Activated T-cell treated with anti-CD3 and anti-CD28 coated beads, Interleukin-2, amount 50 U/mL, for 24 hours (primary cell): ENCODE results near the gene ZBTB20.
"Not testable (repeated sequence)": the region's sequence is repeated elsewhere in the genome, so short reads cannot be mapped to it uniquely, and the experiment has no call there.

Experiments
- DNase-seq: peaks from one replicate; pipeline ENCODE4 v3.0.0-alpha.2; 2020
- H3K27ac Mint-ChIP-seq: 2 replicates; pipeline ENCODE4 v1.8.0; 2020; ENCODE audit warnings: mild to moderate bottlenecking, mixed read lengths
- H3K27me3 Mint-ChIP-seq: 2 replicates; pipeline ENCODE4 v1.8.0; 2020; ENCODE audit warnings: mixed read lengths
- H3K36me3 Mint-ChIP-seq: 2 replicates; pipeline ENCODE4 v1.8.0; 2020; ENCODE audit warnings: low read depth, mixed read lengths
- H3K4me1 Mint-ChIP-seq: 2 replicates; pipeline ENCODE4 v1.8.0; 2020; ENCODE audit warnings: low read depth, mixed read lengths
- H3K4me3 Mint-ChIP-seq: 2 replicates; pipeline ENCODE4 v1.8.0; 2020; ENCODE audit warnings: mild to moderate bottlenecking, moderate library complexity, mixed read lengths
- H3K9me3 Mint-ChIP-seq: 2 replicates; pipeline ENCODE4 v1.8.0; 2020; ENCODE audit warnings: mixed read lengths

Gene ZBTB20

GRCh38 chr3:114830652-114831051 is 316.4 kb downstream of the ZBTB20 start:
- H3K36me3 Mint-ChIP-seq, result no peaks in the 10 kb centered on the region
- H3K9me3 Mint-ChIP-seq, result no peaks in the 10 kb centered on the region
- H3K27me3 Mint-ChIP-seq, result no peaks in the 10 kb centered on the region
- H3K4me1 Mint-ChIP-seq, result peaks cover 12% of the 10 kb centered on the region
- DNase-seq, result no peak
- no peak overlapping the region for H3K27ac Mint-ChIP-seq
- no peak overlapping the region for H3K4me3 Mint-ChIP-seq

GRCh38 chr3:114829783-114830182 is 317.3 kb downstream of the ZBTB20 start:
- Mint-ChIP-seq H3K27me3 (no peaks in the 10 kb centered on the region), H3K4me3 (no peak overlapping the region), H3K4me1 (peaks cover 12% of the 10 kb centered on the region), H3K36me3 (no peaks in the 10 kb centered on the region), H3K27ac (no peak overlapping the region), H3K9me3 (no peaks in the 10 kb centered on the region)
- DNase-seq, result no peak

- Mint-ChIP-seq H3K27ac (no peak overlapping the region), H3K27me3 (no peaks in the 10 kb centered on the region), H3K9me3 (no peaks in the 10 kb centered on the region), H3K36me3 (no peaks in the 10 kb centered on the region), H3K4me1 (peaks cover 12% of the 10 kb centered on the region), H3K4me3 (no peak overlapping the region)
- DNase-seq, result no peak
These were observed 319.6 kb downstream of the ZBTB20 start for GRCh38 chr3:114827495-114827894.

- H3K27me3 Mint-ChIP-seq, result no peaks in the 10 kb centered on the region
These were observed 323.1 kb downstream of the ZBTB20 start for GRCh38 chr3:114824014-114824413.

GRCh38 chr3:114823061-114823460 is 324.0 kb downstream of the ZBTB20 start:
- Mint-ChIP-seq H3K27me3 (no peaks in the 10 kb centered on the region), H3K27ac (no peak overlapping the region), H3K9me3 (no peaks in the 10 kb centered on the region), H3K4me3 (no peak overlapping the region), H3K36me3 (no peaks in the 10 kb centered on the region), H3K4me1 (peaks cover 4% of the 10 kb centered on the region)
- no peak for DNase-seq

More at GRCh38 chr3:114824014-114824413, 323.1 kb downstream of the ZBTB20 start:
- DNase-seq, result no peak
- no peaks in the 10 kb centered on the region for H3K9me3 Mint-ChIP-seq
- peaks cover 6% of the 10 kb centered on the region for H3K4me1 Mint-ChIP-seq
- H3K27ac Mint-ChIP-seq, result no peak overlapping the region
- no peak overlapping the region for H3K4me3 Mint-ChIP-seq
- no peaks in the 10 kb centered on the region for H3K36me3 Mint-ChIP-seq

- DNase-seq, result no peak
- Mint-ChIP-seq H3K9me3 (no peaks in the 10 kb centered on the region), H3K4me1 (peaks cover 3% of the 10 kb centered on the region), H3K36me3 (peaks cover 10% of the 10 kb centered on the region), H3K27ac (no peak overlapping the region), H3K4me3 (no peak overlapping the region), H3K27me3 (no peaks in the 10 kb centered on the region)
These were observed 331.0 kb downstream of the ZBTB20 start for GRCh38 chr3:114816052-114816451.

GRCh38 chr3:114812541-114813238 is 334.4 kb downstream of the ZBTB20 start:
- Mint-ChIP-seq H3K36me3 (peaks cover 13% of the 10 kb centered on the region), H3K4me1 (peaks cover 12% of the 10 kb centered on the region)
- H3K27me3 Mint-ChIP-seq, H3K27ac Mint-ChIP-seq, H3K4me3 Mint-ChIP-seq, DNase-seq, H3K9me3 Mint-ChIP-seq: not testable (repeated sequence)

- Mint-ChIP-seq H3K27ac (peak overlapping the region; percentile 0), H3K27me3 (no peaks in the 10 kb centered on the region), H3K36me3 (peaks cover 13% of the 10 kb centered on the region), H3K9me3 (peaks cover 2% of the 10 kb centered on the region), H3K4me1 (peaks cover 12% of the 10 kb centered on the region), H3K4me3 (peak overlapping the region; percentile 6)
- DNase-seq, result no peak
These were observed 337.2 kb downstream of the ZBTB20 start for GRCh38 chr3:114809668-114810413.

GRCh38 chr3:114804099-114804498 is 343.0 kb downstream of the ZBTB20 start:
- Mint-ChIP-seq H3K4me1 (peaks cover 21% of the 10 kb centered on the region), H3K9me3 (peaks cover 2% of the 10 kb centered on the region), H3K27ac (no peak overlapping the region), H3K27me3 (no peaks in the 10 kb centered on the region), H3K4me3 (no peak overlapping the region), H3K36me3 (peaks cover 20% of the 10 kb centered on the region)
- DNase-seq, result no peak

GRCh38 chr3:114803042-114803695 is 343.9 kb downstream of the ZBTB20 start:
- Mint-ChIP-seq H3K27me3 (no peaks in the 10 kb centered on the region), H3K4me3 (no peak overlapping the region), H3K27ac (no peak overlapping the region), H3K36me3 (peaks cover 21% of the 10 kb centered on the region), H3K9me3 (no peaks in the 10 kb centered on the region), H3K4me1 (peaks cover 21% of the 10 kb centered on the region)
- DNase-seq, result no peak

- H3K27me3 Mint-ChIP-seq, result no peaks in the 10 kb centered on the region
- H3K9me3 Mint-ChIP-seq, result no peaks in the 10 kb centered on the region
- DNase-seq, result no peak
- H3K36me3 Mint-ChIP-seq, result peaks cover 21% of the 10 kb centered on the region
- H3K4me1 Mint-ChIP-seq, result peaks cover 23% of the 10 kb centered on the region
- H3K27ac Mint-ChIP-seq, result no peak overlapping the region
- no peak overlapping the region for H3K4me3 Mint-ChIP-seq
These were observed 346.6 kb downstream of the ZBTB20 start for GRCh38 chr3:114800272-114801031.

- Mint-ChIP-seq H3K4me3 (no peak overlapping the region), H3K27me3 (no peaks in the 10 kb centered on the region), H3K9me3 (no peaks in the 10 kb centered on the region), H3K36me3 (peaks cover 21% of the 10 kb centered on the region), H3K27ac (no peak overlapping the region), H3K4me1 (peaks cover 26% of the 10 kb centered on the region)
- DNase-seq, result no peak
These were observed 347.3 kb downstream of the ZBTB20 start for GRCh38 chr3:114799816-114800215.

- DNase-seq, result no peak
- peaks cover 10% of the 10 kb centered on the region for H3K4me1 Mint-ChIP-seq
- H3K4me3 Mint-ChIP-seq, result no peak overlapping the region
- no peak overlapping the region for H3K27ac Mint-ChIP-seq
- no peaks in the 10 kb centered on the region for H3K27me3 Mint-ChIP-seq
- H3K36me3 Mint-ChIP-seq, result peaks cover 21% of the 10 kb centered on the region
- H3K9me3 Mint-ChIP-seq, result no peaks in the 10 kb centered on the region
These were observed 350.3 kb downstream of the ZBTB20 start for GRCh38 chr3:114796796-114797195.

GRCh38 chr3:114794894-114795630 is 352.0 kb downstream of the ZBTB20 start:
- Mint-ChIP-seq H3K9me3 (no peaks in the 10 kb centered on the region), H3K27me3 (no peaks in the 10 kb centered on the region), H3K27ac (no peak overlapping the region), H3K36me3 (peaks cover 11% of the 10 kb centered on the region), H3K4me1 (peaks cover 21% of the 10 kb centered on the region), H3K4me3 (no peak overlapping the region)
- DNase-seq, result no peak
